Nephron (organoid): Measurements from ENCODE around the gene SELENOW.
"Not testable (repeated sequence)": the region's sequence is repeated elsewhere in the genome, so short reads cannot be mapped to it uniquely, and the experiment has no call there.

Experiments used
- H3K27ac Mint-ChIP-seq, 3 experiments: 2 replicates each; pipeline ENCODE4 v1.8.0; 2020; ENCODE audit warnings: mixed read lengths in 3 of 3, mild to moderate bottlenecking in 2 of 3, moderate library complexity in 1 of 3
- H3K27me3 Mint-ChIP-seq: 2 replicates; pipeline ENCODE4 v1.8.0; 2021; ENCODE audit warnings: low read depth, mild to moderate bottlenecking, moderate library complexity, mixed read lengths
- H3K36me3 Mint-ChIP-seq: 2 replicates; pipeline ENCODE4 v1.8.0; 2020; ENCODE audit warnings: low read depth, mixed read lengths
- H3K4me1 Mint-ChIP-seq: 2 replicates; pipeline ENCODE4 v1.8.0; 2020; ENCODE audit warnings: mixed read lengths
- H3K4me3 Mint-ChIP-seq, 3 experiments: 2 replicates each; pipeline ENCODE4 v1.8.0; 2020; ENCODE audit warnings: mild to moderate bottlenecking in 3 of 3, mixed read lengths in 3 of 3, moderate library complexity in 2 of 3
- H3K9me3 Mint-ChIP-seq: 2 replicates; pipeline ENCODE4 v1.8.0; 2020; ENCODE audit warnings: mixed read lengths
- TF ChIP-seq, protein P1 (sequence below), 3 experiments: fragments of 200-600 bp; sonication (generic); IDR thresholded peaks; one replicate each; pipeline ENCODE4 v1.5.0; 2021; ENCODE audit warnings: antibody characterized with exemption in 3 of 3; ENCODE audit not compliant: unreplicated experiment in 3 of 3

Gene SELENOW

DNA sequence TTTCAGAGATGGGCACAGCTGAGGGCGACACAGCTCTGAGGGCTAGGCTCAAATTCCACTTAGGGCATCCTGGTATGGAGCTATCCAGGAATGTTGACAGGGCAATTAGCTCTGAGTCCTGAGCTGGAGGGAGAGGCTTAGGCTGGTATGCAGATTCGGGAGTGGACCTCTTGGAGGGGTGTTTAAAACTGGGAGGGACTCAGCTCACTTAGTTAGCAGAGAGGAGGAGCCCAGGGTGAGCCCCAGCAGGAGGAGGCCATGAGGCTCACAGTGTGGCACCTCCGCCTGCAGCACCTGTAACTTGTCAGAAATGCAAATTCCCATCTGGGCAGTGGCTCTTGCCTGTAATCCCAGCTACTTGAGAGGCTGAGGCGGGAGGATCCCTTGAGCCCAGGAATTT lies 43.4 kb upstream of the SELENOW start:
- TF ChIP-seq, protein P1, sequence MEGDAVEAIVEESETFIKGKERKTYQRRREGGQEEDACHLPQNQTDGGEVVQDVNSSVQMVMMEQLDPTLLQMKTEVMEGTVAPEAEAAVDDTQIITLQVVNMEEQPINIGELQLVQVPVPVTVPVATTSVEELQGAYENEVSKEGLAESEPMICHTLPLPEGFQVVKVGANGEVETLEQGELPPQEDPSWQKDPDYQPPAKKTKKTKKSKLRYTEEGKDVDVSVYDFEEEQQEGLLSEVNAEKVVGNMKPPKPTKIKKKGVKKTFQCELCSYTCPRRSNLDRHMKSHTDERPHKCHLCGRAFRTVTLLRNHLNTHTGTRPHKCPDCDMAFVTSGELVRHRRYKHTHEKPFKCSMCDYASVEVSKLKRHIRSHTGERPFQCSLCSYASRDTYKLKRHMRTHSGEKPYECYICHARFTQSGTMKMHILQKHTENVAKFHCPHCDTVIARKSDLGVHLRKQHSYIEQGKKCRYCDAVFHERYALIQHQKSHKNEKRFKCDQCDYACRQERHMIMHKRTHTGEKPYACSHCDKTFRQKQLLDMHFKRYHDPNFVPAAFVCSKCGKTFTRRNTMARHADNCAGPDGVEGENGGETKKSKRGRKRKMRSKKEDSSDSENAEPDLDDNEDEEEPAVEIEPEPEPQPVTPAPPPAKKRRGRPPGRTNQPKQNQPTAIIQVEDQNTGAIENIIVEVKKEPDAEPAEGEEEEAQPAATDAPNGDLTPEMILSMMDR (IDR thresholded peaks at IDR 0.05; ENCODE audit: unreplicated experiment in 3 of 3), result no peak
- H3K4me1 Mint-ChIP-seq, result no peaks in the 10 kb centered on the region
- no peaks in the 10 kb centered on the region for H3K27me3 Mint-ChIP-seq
- no peaks in the 10 kb centered on the region for H3K9me3 Mint-ChIP-seq
- no peak overlapping the region for H3K27ac Mint-ChIP-seq
- H3K36me3 Mint-ChIP-seq, result peaks cover 7% of the 10 kb centered on the region
- no peak overlapping the region for H3K4me3 Mint-ChIP-seq

DNA sequence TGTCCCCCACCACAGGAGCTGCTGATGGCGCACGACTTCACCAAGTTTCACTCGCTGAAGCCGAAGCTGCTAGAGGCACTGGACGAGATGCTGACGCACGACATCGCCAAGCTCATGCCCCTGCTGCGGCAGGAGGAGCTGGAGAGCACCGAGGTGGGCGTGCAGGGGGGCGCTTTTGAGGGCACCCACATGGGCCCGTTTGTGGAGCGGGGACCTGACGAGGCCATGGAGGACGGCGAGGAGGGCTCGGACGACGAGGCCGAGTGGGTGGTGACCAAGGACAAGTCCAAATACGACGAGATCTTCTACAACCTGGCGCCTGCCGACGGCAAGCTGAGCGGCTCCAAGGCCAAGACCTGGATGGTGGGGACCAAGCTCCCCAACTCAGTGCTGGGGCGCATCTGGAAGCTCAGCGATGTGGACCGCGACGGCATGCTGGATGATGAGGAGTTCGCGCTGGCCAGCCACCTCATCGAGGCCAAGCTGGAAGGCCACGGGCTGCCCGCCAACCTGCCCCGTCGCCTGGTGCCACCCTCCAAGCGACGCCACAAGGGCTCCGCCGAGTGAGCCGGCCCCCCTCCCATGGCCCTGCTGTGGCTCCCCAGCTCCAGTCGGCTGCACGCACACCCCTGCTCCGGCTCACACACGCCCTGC lies 37.5 kb upstream of the SELENOW start:
- Mint-ChIP-seq H3K4me1 (peaks cover 21% of the 10 kb centered on the region), H3K27me3 (peaks cover 8% of the 10 kb centered on the region), H3K27ac (peak overlapping the region in 2 of 3 experiments; percentile 13 to 97), H3K36me3 (peaks cover 10% of the 10 kb centered on the region), H3K9me3 (no peaks in the 10 kb centered on the region), H3K4me3 (no peak overlapping the region)
- TF ChIP-seq, protein P1 (IDR thresholded peaks at IDR 0.05; ENCODE audit: unreplicated experiment in 3 of 3), result no peak

DNA sequence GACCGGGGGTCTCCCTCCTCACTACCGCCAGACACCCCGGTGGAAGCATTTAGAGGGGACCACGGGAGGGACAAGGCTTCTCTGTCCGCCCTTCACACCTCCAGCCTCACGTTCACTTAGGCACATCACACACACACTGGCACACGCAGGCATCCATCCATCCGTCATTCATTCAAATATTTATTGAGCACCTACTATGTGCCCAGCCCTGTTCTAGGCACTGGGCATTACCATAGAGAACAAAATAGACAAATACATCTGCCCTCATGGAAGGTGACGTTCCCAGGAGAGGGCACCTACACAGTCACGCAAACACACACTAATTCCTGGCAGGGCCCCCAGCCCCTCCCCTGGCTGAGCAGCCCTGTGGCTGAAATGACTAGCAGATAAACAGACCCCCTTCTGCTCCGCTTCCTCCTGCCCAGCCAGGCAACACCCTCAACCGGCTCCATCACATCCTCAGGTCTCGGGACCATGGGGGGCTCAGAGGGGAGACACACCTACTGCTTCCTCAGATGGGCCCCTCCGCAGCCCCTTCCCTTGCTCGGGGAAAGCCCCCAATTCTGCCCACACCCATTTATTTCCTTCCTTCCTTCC lies 36.9 kb upstream of the SELENOW start:
- peaks cover 4% of the 10 kb centered on the region for H3K36me3 Mint-ChIP-seq
- peaks cover 8% of the 10 kb centered on the region for H3K27me3 Mint-ChIP-seq
- H3K4me1 Mint-ChIP-seq, result peaks cover 21% of the 10 kb centered on the region
- peak overlapping the region; percentile 92 to 97 (median 96) for H3K27ac Mint-ChIP-seq
- H3K9me3 Mint-ChIP-seq, result no peaks in the 10 kb centered on the region
- H3K4me3 Mint-ChIP-seq, result peak overlapping the region in 2 of 3 experiments; percentile 32 to 68
- TF ChIP-seq, protein P1 (IDR thresholded peaks at IDR 0.05; ENCODE audit: unreplicated experiment in 3 of 3), result no peak

GRCh38 chr19:47742634-47743033 lies 35.9 kb upstream of the SELENOW start:
- Mint-ChIP-seq H3K4me1 (peaks cover 24% of the 10 kb centered on the region), H3K36me3 (peaks cover 8% of the 10 kb centered on the region), H3K27me3 (peaks cover 8% of the 10 kb centered on the region), H3K4me3 (peak overlapping the region; percentile 80 to 87 (median 86)), H3K27ac (peak overlapping the region; percentile 92 to 97 (median 96)), H3K9me3 (no peaks in the 10 kb centered on the region)
- TF ChIP-seq, protein P1 (IDR thresholded peaks at IDR 0.05; ENCODE audit: unreplicated experiment in 3 of 3), result no peak

- TF ChIP-seq, protein P1 (IDR thresholded peaks at IDR 0.05; ENCODE audit: unreplicated experiment in 3 of 3), result no peak
- H3K27ac Mint-ChIP-seq, result peak within 1 kb of the TSS; percentile 96 to 99 (median 97)
- H3K4me3 Mint-ChIP-seq, result peak within 1 kb of the TSS; percentile 96 to 99 (median 98)
- H3K4me1 Mint-ChIP-seq, result peaks cover 24% of the 10 kb centered on the region
- peaks cover 8% of the 10 kb centered on the region for H3K27me3 Mint-ChIP-seq
- peaks cover 22% of the 10 kb centered on the region for H3K36me3 Mint-ChIP-seq
- no peaks in the 10 kb centered on the region for H3K9me3 Mint-ChIP-seq
Measured at GRCh38 chr19:47745010-47745901, 33.2 kb upstream of the SELENOW start, which contains the start of gene NOP53. Gene NOP53, plus strand, starts transcription at chr19:47745546. Its CDS starts 14 bp downstream, at chr19:47745560.

DNA sequence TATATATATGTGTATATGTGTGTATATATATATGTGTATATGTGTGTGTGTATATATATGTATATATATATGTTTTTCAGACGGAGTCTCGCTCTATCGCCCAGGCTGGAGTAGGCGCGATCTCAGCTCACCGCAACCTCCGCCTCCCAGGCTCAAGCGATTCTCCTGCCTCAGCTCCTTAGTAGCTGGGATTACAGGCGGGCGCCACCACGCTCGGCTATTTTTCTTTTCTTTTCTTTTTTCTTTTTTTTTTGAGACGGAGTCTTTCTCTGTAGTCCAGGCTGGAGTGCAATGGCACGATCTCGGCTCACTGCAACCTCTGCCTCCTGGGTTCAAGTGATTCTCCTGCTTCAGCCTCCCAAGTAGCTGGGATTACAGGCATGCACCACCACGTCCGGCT lies 32.4 kb upstream of the SELENOW start:
- not testable (repeated sequence) for H3K27me3 Mint-ChIP-seq, H3K9me3 Mint-ChIP-seq
- Mint-ChIP-seq H3K27ac (peak overlapping the region; percentile 87 to 99 (median 96)), H3K36me3 (peaks cover 26% of the 10 kb centered on the region), H3K4me1 (peaks cover 24% of the 10 kb centered on the region), H3K4me3 (peak overlapping the region; percentile 96 to 99 (median 98))
